ENCODE measurements around the gene AHCYL2.

Gene AHCYL2

GRCh38 chr7:129317450-129317849 is 92.6 kb downstream of the AHCYL2 start:
- in situ Hi-C loops (cut with HindIII; ENCODE audit: low sequenced_read_pairs), result no loop called here
- DNase-seq (ENCODE audit: low read depth, low spot score), result no peak
- H3K4me3 ChIP-seq (ENCODE audit: low read depth, low read length), result no peak overlapping the region
- TF ChIP-seq, protein P1, sequence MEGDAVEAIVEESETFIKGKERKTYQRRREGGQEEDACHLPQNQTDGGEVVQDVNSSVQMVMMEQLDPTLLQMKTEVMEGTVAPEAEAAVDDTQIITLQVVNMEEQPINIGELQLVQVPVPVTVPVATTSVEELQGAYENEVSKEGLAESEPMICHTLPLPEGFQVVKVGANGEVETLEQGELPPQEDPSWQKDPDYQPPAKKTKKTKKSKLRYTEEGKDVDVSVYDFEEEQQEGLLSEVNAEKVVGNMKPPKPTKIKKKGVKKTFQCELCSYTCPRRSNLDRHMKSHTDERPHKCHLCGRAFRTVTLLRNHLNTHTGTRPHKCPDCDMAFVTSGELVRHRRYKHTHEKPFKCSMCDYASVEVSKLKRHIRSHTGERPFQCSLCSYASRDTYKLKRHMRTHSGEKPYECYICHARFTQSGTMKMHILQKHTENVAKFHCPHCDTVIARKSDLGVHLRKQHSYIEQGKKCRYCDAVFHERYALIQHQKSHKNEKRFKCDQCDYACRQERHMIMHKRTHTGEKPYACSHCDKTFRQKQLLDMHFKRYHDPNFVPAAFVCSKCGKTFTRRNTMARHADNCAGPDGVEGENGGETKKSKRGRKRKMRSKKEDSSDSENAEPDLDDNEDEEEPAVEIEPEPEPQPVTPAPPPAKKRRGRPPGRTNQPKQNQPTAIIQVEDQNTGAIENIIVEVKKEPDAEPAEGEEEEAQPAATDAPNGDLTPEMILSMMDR (IDR thresholded peaks at IDR 0.05; ENCODE audit: low read depth, low read length), result no peak

- in situ Hi-C loops (cut with HindIII; ENCODE audit: low sequenced_read_pairs), result no loop called here
- DNase-seq (ENCODE audit: low read depth, low spot score), result no peak
- H3K4me3 ChIP-seq (ENCODE audit: low read depth, low read length), result no peak overlapping the region
- TF ChIP-seq, protein P1 (IDR thresholded peaks at IDR 0.05; ENCODE audit: low read depth, low read length), result no peak
Measured at GRCh38 chr7:129327076-129327475, 102.2 kb downstream of the AHCYL2 start.

GRCh38 chr7:129332254-129333035 is 107.6 kb downstream of the AHCYL2 start:
- DNase-seq (ENCODE audit: low read depth, low spot score), result peak; percentile 53
- in situ Hi-C loops (cut with HindIII; ENCODE audit: low sequenced_read_pairs), result no loop called here

DNA sequence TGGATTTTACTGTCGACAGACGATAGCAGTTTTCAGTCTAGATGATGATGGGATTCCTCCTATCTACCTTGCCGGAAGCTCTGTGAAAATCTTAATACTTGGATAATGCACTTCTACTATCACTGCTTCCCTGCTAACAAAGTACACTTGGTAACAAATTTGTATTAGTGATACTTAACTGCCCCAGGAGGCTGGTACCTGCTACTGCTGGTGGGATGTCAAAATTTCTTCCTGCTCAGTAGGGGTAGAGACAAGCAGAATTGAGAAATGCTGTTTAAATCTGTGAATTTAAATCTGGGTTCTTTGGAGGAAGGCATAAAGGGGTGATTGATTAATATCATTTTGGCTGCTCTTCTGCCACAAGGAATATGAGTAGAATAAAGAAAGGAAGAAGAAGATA is 109.6 kb downstream of the AHCYL2 start:
- in situ Hi-C loops (cut with HindIII; ENCODE audit: low sequenced_read_pairs), result no loop called here
- TF ChIP-seq, protein P1 (IDR thresholded peaks at IDR 0.05; ENCODE audit: low read depth, low read length), result no peak
- DNase-seq (ENCODE audit: low read depth, low spot score), result no peak
- H3K4me3 ChIP-seq (ENCODE audit: low read depth, low read length), result no peak overlapping the region

More at GRCh38 chr7:129332254-129333035, 107.6 kb downstream of the AHCYL2 start:
- TF ChIP-seq, protein P1 (IDR thresholded peaks at IDR 0.05; ENCODE audit: low read depth, low read length), result no peak
- H3K4me3 ChIP-seq (ENCODE audit: low read depth, low read length), result no peak overlapping the region

GRCh38 chr7:129338450-129338849 is 113.6 kb downstream of the AHCYL2 start:
- TF ChIP-seq, protein P1 (IDR thresholded peaks at IDR 0.05; ENCODE audit: low read depth, low read length), result no peak
- H3K4me3 ChIP-seq (ENCODE audit: low read depth, low read length), result no peak overlapping the region
- in situ Hi-C loops (cut with HindIII; ENCODE audit: low sequenced_read_pairs), result no loop called here
- DNase-seq (ENCODE audit: low read depth, low spot score), result no peak

DNA sequence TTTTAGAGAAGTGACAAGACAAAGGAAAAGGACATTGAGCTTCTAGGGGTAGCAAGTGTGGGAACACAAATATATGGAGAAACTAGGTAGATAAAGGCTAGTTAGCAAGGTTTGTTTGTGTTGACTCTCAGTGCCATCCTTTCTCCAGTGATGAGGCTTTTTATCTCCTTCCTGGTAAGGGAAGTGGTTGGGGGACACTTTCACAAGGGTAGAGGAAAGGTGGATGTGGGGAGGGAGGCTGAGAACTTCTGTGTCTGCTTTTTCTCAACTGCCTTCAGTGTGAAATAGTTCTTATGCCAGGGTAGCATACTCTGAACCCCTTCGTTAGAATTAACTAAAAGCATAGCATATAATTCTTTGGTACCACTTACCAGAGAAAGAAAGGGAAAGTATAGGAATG is 116.4 kb downstream of the AHCYL2 start:
- no peak overlapping the region for H3K4me3 ChIP-seq (ENCODE audit: low read depth, low read length)
- in situ Hi-C loops (cut with HindIII; ENCODE audit: low sequenced_read_pairs), result no loop called here
- DNase-seq (ENCODE audit: low read depth, low spot score), result no peak
- TF ChIP-seq, protein P1 (IDR thresholded peaks at IDR 0.05; ENCODE audit: low read depth, low read length), result no peak
